Prostate gland (tissue), 2 donors: ENCODE data around the gene C20orf173. TPM values are rescaled to one million over a fixed set of nuclear protein-coding genes. Genes with fewer than 3 reads are reported as not detected.

Experiments
- DNase-seq: peaks from one replicate; pipeline ENCODE4 v3.0.0-alpha.2; 2019; ENCODE audit warnings: low spot score
- H3K27ac ChIP-seq, 2 donors: fragments of 200-600 bp; sonication (generic); 2 replicates each; pipeline ENCODE4 v1.5.1; 2017 to 2019
- H3K27me3 ChIP-seq: fragments of 200-600 bp; sonication (generic); replicated peaks from 2 replicates; pipeline ENCODE4 v1.5.1; 2019; ENCODE audit not compliant: insufficient read depth
- H3K36me3 ChIP-seq, 2 donors: fragments of 200-600 bp; sonication (generic); 1 replicate in 1 of 2; 2 replicates in 1 of 2; pipeline versions ENCODE4 v1.5.1 to v1.8.1; 2017 to 2019
- H3K4me1 ChIP-seq: fragments of 200-600 bp; sonication (generic); replicated peaks from 2 replicates; pipeline ENCODE4 v1.5.1; 2019
- H3K4me3 ChIP-seq, 2 donors: fragments of 200-600 bp; sonication (generic); 2 replicates each; pipeline ENCODE4 v1.5.1; 2017 to 2019
- H3K9me3 ChIP-seq: fragments of 200-600 bp; sonication (generic); 2 replicates; pipeline ENCODE4 v1.5.1; 2017
- POLR2A ChIP-seq: fragments of 450-650 bp; IDR thresholded peaks from one replicate; pipeline ENCODE4 v1.6.1; 2016; ENCODE audit warnings: antibody characterized with exemption, mild to moderate bottlenecking
- POLR2AphosphoS5 ChIP-seq: sonication (generic); formaldehyde crosslinking; IDR thresholded peaks from one replicate; pipeline ENCODE4 v1.6.1; 2017; ENCODE audit warnings: antibody characterized with exemption
- WGBS: methylation state at CpG from one replicate; pipeline ENCODE4 v1.1.5; 2018; 5-methylcytosine and 5-hydroxymethylcytosine counted together
- intact Hi-C: fragments of 100-400 bp; cut with DNase I; formaldehyde crosslinking; loops from one replicate; pipeline ENCODE4 v1.14.2; 2022
- total RNA-seq, 2 donors: library from RNA; depleted of rRNA; stranded (reverse); fragments of >200 nt; gene quantifications; one replicate each; pipeline ENCODE4 v1.1.0, GENCODE V29; 2016
- TF ChIP-seq, protein P1 (sequence below), 4 experiments: fragments of 200-600 bp in 2 of 4; fragments of 450-650 bp in 2 of 4; sonication (generic) in 2 of 4; IDR thresholded peaks; 1 replicate in 3 of 4; 2 replicates in 1 of 4; pipeline ENCODE4 v1.5.1; 2016 to 2019; ENCODE audit warnings: antibody characterized with exemption in 4 of 4, mild to moderate bottlenecking in 2 of 4, moderate library complexity in 2 of 4

The C20orf173 gene
- total RNA-seq, 2 donors from 2014 or later, result not detected

DNA sequence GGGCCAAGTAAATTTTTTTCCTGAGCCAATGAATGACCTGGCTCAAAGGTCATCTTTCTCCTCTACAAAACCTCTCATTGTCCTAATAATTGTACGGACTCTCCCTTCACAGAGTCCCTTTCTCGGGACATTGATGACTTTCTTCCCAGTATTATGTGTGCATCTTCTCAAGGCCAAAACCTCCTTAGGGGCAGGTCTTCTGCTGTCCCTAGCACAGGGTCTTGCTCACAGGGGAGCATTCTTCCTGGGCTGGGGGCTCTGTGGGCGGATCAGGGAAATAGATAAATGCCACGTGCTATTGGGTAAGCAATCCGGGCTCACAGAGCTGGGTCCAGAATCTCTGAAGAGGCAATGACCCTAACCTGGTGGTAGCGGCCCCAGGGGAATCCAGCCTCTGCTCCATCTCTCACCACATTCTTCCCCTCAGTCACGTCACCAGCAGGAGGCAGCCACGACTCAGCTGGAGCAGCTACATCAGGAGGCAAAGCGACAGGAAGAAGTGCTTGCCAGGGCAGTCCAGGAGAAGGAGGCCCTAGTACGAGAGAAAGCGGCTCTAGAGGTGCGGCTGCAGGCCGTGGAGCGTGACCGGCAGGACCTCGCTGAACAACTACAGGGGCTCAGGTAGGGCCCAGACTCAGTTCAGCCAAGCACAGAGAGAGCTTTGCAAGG is 50.5 kb downstream of the C20orf173 start:
- H3K27me3 ChIP-seq, result no peaks in the 10 kb centered on the region
- H3K36me3 ChIP-seq, result peaks cover 8 to 13% of the 10 kb centered on the region in 2 donors
- DNase-seq, result no peak
- no peaks in the 10 kb centered on the region for H3K9me3 ChIP-seq
- WGBS, result 84% methylated on average over 16 of the region's 16 CpGs
- intact Hi-C loops, result no loop called here
- H3K27ac ChIP-seq, result no peak overlapping the region
- no peaks in the 10 kb centered on the region for H3K4me1 ChIP-seq
- no peak for TF ChIP-seq POLR2A
- TF ChIP-seq, protein P1, sequence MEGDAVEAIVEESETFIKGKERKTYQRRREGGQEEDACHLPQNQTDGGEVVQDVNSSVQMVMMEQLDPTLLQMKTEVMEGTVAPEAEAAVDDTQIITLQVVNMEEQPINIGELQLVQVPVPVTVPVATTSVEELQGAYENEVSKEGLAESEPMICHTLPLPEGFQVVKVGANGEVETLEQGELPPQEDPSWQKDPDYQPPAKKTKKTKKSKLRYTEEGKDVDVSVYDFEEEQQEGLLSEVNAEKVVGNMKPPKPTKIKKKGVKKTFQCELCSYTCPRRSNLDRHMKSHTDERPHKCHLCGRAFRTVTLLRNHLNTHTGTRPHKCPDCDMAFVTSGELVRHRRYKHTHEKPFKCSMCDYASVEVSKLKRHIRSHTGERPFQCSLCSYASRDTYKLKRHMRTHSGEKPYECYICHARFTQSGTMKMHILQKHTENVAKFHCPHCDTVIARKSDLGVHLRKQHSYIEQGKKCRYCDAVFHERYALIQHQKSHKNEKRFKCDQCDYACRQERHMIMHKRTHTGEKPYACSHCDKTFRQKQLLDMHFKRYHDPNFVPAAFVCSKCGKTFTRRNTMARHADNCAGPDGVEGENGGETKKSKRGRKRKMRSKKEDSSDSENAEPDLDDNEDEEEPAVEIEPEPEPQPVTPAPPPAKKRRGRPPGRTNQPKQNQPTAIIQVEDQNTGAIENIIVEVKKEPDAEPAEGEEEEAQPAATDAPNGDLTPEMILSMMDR (IDR thresholded peaks at IDR 0.05), result no peak
- no peak for TF ChIP-seq POLR2AphosphoS5
- no peak overlapping the region for H3K4me3 ChIP-seq

Other genes starting within 250 kb of the C20orf173 start
- gene EIF6, start 244.9 kb downstream of the C20orf173 start, total RNA-seq, result 10 to 100 TPM; 78.2 to 93.9 TPM
- under 1 TPM; 0.28 to 0.36 TPM for gene FAM83C, start 237.2 kb downstream of the C20orf173 start, total RNA-seq
- gene UQCC1, start 117.7 kb downstream of the C20orf173 start, total RNA-seq, result 10 to 100 TPM; 28.6 to 60.3 TPM
- gene GDF5, start 91.4 kb downstream of the C20orf173 start, total RNA-seq, result under 1 TPM; 0.50 to 0.68 TPM
- gene CEP250, start 74.1 kb downstream of the C20orf173 start, total RNA-seq, result 10 to 100 TPM; 35.2 to 36.9 TPM
- gene ERGIC3, start 12.4 kb upstream of the C20orf173 start, total RNA-seq, result 100 to 1,000 TPM; 277 to 282 TPM
- 10 to 100 TPM in 1 of 2 donors, under 1 TPM in 1; 0.91 to 10.4 TPM for gene SPAG4, start 86.2 kb upstream of the C20orf173 start, total RNA-seq
- gene CPNE1, start 135.2 kb upstream of the C20orf173 start, total RNA-seq, result 10 to 100 TPM; 90.1 to 91.4 TPM
- gene RBM12, start 135.2 kb upstream of the C20orf173 start, total RNA-seq, result 10 to 100 TPM; 31.8 to 38.9 TPM
- gene NFS1, start 169.7 kb upstream of the C20orf173 start, total RNA-seq, result 10 to 100 TPM; 41.2 to 56.7 TPM
- 100 to 1,000 TPM; 249 to 320 TPM for gene ROMO1, start 169.8 kb upstream of the C20orf173 start, total RNA-seq
- gene RBM39, start 212.6 kb upstream of the C20orf173 start, total RNA-seq, result 100 to 1,000 TPM; 228 to 235 TPM
- 10 to 100 TPM; 34.7 to 61.1 TPM for gene PHF20, start 242.4 kb upstream of the C20orf173 start, total RNA-seq